Thoracic aorta (tissue), 2 donors: Measurements from ENCODE around the gene IL1RAP. TPM values are rescaled to one million over a fixed set of nuclear protein-coding genes. Genes with fewer than 3 reads are reported as not detected.

Source experiments
- ATAC-seq: fragments of 150-250 bp; one replicate; pipeline ENCODE4 v1.8.0; 2017; ENCODE audit warnings: low read depth; ENCODE audit not compliant: insufficient number of reproducible peaks, low FRiP score
- DNase-seq: peaks from one replicate; pipeline ENCODE4 v3.0.0-alpha.2; 2020; ENCODE audit warnings: low spot score
- H3K27ac ChIP-seq, 2 donors: fragments of 200-600 bp; sonication (generic); 1 replicate in 1 of 2; 2 replicates in 1 of 2; pipeline ENCODE4 v1.5.1; 2016; ENCODE audit warnings: mild to moderate bottlenecking in 2 of 2, moderate library complexity in 2 of 2
- H3K27me3 ChIP-seq: fragments of 200-600 bp; sonication (generic); replicated peaks from 2 replicates; pipeline ENCODE4 v1.6.0; 2016; ENCODE audit warnings: mild to moderate bottlenecking; ENCODE audit not compliant: insufficient read depth
- H3K36me3 ChIP-seq: fragments of 200-600 bp; sonication (generic); one replicate; pipeline ENCODE4 v1.5.1; 2016
- H3K4me1 ChIP-seq, 2 donors: fragments of 200-600 bp; sonication (generic); 1 replicate in 1 of 2; 2 replicates in 1 of 2; pipeline versions ENCODE4 v1.5.1 to v1.6.0; 2016; ENCODE audit warnings: low read depth in 2 of 2, mild to moderate bottlenecking in 1 of 2; ENCODE audit not compliant: control insufficient read depth in 1 of 2
- H3K4me3 ChIP-seq: fragments of 200-600 bp; sonication (generic); 2 replicates; pipeline ENCODE4 v1.5.1; 2016; ENCODE audit warnings: mild to moderate bottlenecking
- H3K9me3 ChIP-seq: fragments of 200-600 bp; sonication (generic); 2 replicates; pipeline ENCODE4 v1.5.1; 2016
- total RNA-seq, 2 donors: library from RNA; depleted of rRNA; stranded (reverse); fragments of >200 nt; gene quantifications; one replicate each; pipeline versions ENCODE4 v1.1.0 to v1.2.3, GENCODE V29; 2016
- TF ChIP-seq, protein P1 (sequence below): fragments of 200-600 bp; sonication (generic); IDR thresholded peaks from one replicate; pipeline ENCODE4 v1.5.1; 2019; ENCODE audit warnings: antibody characterized with exemption

IL1RAP gene
- total RNA-seq, 2 donors from 2014 or later: 19.8 to 32.9 TPM

DNA sequence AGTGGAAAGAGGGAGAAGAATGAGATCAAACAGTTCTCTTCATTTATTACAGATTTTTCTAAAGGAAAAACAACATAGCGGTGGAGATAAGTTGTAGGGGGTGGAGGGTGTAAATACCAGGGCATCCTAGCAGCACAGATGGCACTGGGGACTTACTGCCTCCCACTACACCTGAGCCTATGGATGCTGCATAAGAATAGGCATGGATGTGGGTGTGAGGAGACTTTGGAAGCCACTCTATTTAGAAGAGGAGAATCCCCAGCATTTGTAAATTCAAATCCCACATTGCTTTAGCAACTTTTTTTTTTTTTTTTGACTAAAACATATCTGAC, 27.4 kb upstream of the IL1RAP start:
- Histone ChIP-seq H3K4me1 (no peaks in the 10 kb centered on the region), H3K27me3 (no peaks in the 10 kb centered on the region), H3K4me3 (no peak overlapping the region), H3K27ac (no peak overlapping the region), H3K36me3 (no peaks in the 10 kb centered on the region), H3K9me3 (no peaks in the 10 kb centered on the region)
- no peak for ATAC-seq
- TF ChIP-seq, protein P1, sequence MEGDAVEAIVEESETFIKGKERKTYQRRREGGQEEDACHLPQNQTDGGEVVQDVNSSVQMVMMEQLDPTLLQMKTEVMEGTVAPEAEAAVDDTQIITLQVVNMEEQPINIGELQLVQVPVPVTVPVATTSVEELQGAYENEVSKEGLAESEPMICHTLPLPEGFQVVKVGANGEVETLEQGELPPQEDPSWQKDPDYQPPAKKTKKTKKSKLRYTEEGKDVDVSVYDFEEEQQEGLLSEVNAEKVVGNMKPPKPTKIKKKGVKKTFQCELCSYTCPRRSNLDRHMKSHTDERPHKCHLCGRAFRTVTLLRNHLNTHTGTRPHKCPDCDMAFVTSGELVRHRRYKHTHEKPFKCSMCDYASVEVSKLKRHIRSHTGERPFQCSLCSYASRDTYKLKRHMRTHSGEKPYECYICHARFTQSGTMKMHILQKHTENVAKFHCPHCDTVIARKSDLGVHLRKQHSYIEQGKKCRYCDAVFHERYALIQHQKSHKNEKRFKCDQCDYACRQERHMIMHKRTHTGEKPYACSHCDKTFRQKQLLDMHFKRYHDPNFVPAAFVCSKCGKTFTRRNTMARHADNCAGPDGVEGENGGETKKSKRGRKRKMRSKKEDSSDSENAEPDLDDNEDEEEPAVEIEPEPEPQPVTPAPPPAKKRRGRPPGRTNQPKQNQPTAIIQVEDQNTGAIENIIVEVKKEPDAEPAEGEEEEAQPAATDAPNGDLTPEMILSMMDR: no peak
- DNase-seq: no peak

DNA sequence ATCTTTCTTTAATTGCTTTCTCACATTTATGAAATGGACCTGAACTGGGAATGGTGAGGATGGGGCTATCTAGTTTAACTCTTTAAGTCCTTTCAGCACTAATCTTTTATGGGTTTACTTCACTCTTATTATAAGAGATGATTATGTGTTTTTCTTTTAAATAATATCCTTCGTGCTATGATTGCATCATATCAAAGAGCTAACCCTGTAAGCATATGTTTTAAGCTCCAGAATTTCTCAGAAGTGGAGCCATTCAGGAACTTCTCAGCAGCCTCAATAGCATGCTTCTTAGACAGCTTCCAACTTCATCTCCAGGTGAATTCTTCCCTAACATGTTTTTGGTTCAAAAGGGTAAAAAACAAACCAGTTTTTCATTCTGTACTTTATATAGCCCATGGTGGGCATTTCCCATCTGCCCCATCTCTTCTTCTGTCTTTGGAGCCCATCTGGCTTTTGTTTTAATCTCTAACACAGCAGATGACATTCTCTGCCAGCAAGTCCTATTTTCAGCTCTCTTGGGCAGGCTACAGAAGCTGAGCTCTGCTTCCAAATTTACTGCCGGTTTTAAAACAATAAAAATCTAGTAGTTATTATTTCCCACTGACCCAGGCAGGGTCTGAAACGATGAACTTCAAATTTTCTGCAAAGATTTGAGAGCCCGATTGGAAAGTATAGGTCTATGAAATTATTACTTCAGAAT, 26.8 kb upstream of the IL1RAP start:
- H3K4me1 ChIP-seq: no peaks in the 10 kb centered on the region
- no peaks in the 10 kb centered on the region for H3K9me3 ChIP-seq
- no peak overlapping the region for H3K4me3 ChIP-seq
- TF ChIP-seq, protein P1: no peak
- DNase-seq: no peak
- H3K27ac ChIP-seq: no peak overlapping the region
- ATAC-seq: no peak
- no peaks in the 10 kb centered on the region for H3K27me3 ChIP-seq
- no peaks in the 10 kb centered on the region for H3K36me3 ChIP-seq

DNA sequence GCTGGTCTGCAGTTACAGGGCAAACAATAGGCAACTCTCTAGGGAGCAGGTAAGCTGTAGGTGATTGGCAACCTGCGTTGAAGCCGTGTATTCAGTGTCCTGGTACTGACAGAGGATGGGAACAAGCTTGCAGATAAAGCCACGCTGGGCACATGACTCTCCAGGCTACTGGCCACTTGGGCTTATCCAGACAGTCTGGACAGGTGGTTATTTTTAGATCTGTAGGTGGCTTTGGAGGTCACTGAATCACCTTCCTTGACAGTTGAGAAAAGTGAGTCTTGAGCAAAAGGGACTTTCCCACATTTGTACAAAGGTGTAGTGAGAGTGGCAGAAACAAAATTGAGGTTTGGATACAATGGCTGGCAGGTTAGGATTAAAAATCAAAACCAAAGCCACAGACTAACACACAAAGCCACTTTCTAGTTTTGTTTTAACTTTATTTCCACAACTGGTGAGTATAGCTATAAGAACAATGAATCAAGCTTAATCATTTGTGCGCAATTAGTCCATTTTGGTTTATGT, 22.3 kb upstream of the IL1RAP start:
- DNase-seq (no peak), ATAC-seq (no peak)
- Histone ChIP-seq H3K4me3 (no peak overlapping the region), H3K27ac (no peak overlapping the region), H3K9me3 (no peaks in the 10 kb centered on the region), H3K36me3 (no peaks in the 10 kb centered on the region), H3K27me3 (no peaks in the 10 kb centered on the region), H3K4me1 (no peaks in the 10 kb centered on the region)
- TF ChIP-seq, protein P1: no peak

DNA sequence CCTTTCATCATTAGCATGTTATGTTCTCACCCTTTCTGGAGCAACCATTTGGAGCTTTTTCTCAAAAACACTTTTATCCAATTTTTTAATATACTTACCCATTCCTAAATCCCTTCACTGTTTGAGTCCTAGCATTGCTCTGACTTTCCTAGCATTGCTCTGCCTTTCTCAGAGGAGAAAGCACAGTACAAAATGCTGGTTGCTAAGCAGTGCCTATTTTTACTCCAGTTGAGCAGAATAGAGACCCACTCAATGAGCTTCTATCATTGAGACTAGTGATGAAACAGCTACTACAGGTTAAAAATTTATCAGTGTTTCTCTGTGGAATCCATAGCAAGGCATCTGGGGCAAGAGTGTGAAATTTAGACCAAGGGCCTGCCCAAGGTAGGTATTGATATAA, 21.8 kb upstream of the IL1RAP start:
- Histone ChIP-seq H3K27ac (no peak overlapping the region), H3K4me3 (no peak overlapping the region), H3K9me3 (no peaks in the 10 kb centered on the region), H3K4me1 (no peaks in the 10 kb centered on the region), H3K36me3 (no peaks in the 10 kb centered on the region), H3K27me3 (no peaks in the 10 kb centered on the region)
- TF ChIP-seq, protein P1: no peak
- DNase-seq: no peak
- no peak for ATAC-seq

DNA sequence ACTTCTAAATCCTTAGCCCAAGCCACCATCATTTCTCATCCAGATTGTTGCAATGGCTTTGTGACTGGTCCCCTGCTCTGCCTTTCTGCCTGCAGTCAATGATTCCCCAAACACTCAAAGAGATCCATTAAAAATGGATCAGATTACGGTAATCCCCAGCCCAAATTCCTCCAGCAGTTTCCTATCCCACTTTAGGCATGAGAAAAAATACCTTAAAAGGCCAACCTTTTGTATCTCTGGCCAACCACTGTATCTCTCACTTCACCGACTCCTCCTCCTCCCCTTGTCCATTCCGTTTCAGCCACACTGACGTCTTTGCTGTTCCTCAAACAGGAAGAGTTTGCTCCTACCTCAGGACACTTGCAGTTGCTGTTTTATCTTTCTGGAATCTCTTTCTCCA, 20.9 kb upstream of the IL1RAP start:
- H3K4me3 ChIP-seq: no peak overlapping the region
- TF ChIP-seq, protein P1: no peak

More for the DNA sequence above, 20.9 kb upstream of the IL1RAP start:
- Histone ChIP-seq H3K27me3 (no peaks in the 10 kb centered on the region), H3K4me1 (no peaks in the 10 kb centered on the region), H3K27ac (no peak overlapping the region), H3K36me3 (no peaks in the 10 kb centered on the region), H3K9me3 (no peaks in the 10 kb centered on the region)
- DNase-seq (no peak), ATAC-seq (no peak)
